NB4 (cell line): ENCODE results near the gene OR8D2.
"Not testable (repeated sequence)": the region's sequence is repeated elsewhere in the genome, so short reads cannot be mapped to it uniquely, and the experiment has no call there.

Experiments
- DNase-seq: peaks from one replicate; pipeline ENCODE4 v3.0.0; 2010; ENCODE audit warnings: low read depth
- H3K4me3 ChIP-seq: one replicate; pipeline ENCODE4 v1.5.1; 2011; ENCODE audit warnings: mild to moderate bottlenecking, low read depth, low read length, moderate library complexity
- MYC ChIP-seq: IDR thresholded peaks from 2 replicates; pipeline ENCODE4 v1.6.1; 2011; ENCODE audit warnings: low read depth, low read length
- POLR2A ChIP-seq: IDR thresholded peaks from 2 replicates; pipeline ENCODE4 v1.6.1; 2011; ENCODE audit warnings: mild to moderate bottlenecking; ENCODE audit not compliant: insufficient read length; ENCODE audit errors: extremely low read depth
- TF ChIP-seq, protein P1 (sequence below): IDR thresholded peaks from one replicate; pipeline ENCODE4 v1.5.1; 2012; ENCODE audit warnings: low read depth, low read length
- TF ChIP-seq, protein P2 (sequence below): IDR thresholded peaks from 2 replicates; pipeline ENCODE4 v1.6.1; 2011; ENCODE audit warnings: low read depth, low read length

OR8D2 gene

DNA sequence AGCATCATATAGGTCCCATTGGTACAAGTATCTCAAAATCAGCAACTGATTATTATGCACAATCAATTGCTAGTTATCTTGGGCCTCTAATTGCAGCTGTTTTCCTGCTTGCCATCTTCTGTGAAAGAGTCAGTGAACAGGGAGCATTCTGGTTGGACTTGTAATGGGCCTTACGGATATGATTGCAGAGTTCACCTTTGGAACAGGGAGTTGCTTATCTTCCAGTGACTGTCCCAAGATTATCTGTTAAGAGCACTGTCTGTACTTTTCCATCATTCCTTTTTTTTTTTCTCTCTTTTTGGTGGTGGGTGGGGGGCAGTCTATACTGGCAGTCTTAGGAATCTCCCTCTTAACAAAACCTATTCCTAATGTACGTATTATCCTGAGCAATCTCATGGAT is 46.0 kb downstream of the OR8D2 start:
- TF ChIP-seq MYC: no peak
- TF ChIP-seq, protein P1, sequence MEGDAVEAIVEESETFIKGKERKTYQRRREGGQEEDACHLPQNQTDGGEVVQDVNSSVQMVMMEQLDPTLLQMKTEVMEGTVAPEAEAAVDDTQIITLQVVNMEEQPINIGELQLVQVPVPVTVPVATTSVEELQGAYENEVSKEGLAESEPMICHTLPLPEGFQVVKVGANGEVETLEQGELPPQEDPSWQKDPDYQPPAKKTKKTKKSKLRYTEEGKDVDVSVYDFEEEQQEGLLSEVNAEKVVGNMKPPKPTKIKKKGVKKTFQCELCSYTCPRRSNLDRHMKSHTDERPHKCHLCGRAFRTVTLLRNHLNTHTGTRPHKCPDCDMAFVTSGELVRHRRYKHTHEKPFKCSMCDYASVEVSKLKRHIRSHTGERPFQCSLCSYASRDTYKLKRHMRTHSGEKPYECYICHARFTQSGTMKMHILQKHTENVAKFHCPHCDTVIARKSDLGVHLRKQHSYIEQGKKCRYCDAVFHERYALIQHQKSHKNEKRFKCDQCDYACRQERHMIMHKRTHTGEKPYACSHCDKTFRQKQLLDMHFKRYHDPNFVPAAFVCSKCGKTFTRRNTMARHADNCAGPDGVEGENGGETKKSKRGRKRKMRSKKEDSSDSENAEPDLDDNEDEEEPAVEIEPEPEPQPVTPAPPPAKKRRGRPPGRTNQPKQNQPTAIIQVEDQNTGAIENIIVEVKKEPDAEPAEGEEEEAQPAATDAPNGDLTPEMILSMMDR: no peak
- TF ChIP-seq, protein P2, sequence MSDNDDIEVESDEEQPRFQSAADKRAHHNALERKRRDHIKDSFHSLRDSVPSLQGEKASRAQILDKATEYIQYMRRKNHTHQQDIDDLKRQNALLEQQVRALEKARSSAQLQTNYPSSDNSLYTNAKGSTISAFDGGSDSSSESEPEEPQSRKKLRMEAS: no peak
- no peak for TF ChIP-seq POLR2A
- DNase-seq: no peak
- H3K4me3 ChIP-seq: no peak overlapping the region

DNA sequence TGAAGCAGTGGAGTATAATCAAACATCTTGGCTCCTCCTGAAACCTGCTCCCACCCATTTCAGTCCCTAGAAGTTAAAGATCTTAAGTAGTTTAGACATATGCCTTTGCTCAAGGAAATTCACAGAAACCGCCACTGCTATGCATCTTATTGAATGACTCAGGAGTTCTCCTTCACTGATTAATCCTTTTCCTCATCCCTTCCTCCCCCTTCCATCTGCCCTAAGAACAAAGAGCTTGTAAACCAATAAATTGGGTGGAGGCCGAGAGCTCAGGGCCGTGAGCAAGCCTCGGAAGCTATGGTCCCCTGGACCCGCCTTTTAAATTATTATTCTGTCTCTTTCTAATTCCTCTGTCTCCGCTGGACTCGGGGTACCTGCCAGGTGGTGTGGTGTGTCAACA is 49.1 kb downstream of the OR8D2 start:
- DNase-seq, H3K4me3 ChIP-seq: not testable (repeated sequence)
